ENCODE results near the gene SIPA1L3.
A peak's percentile ranks its signal among the peaks of the same experiment; 100 is the strongest.

Gene SIPA1L3

GRCh38 chr19:37936886-37937285 is 29.9 kb downstream of the SIPA1L3 start:
- H3K27ac ChIP-seq (replicated peaks; ENCODE audit: low read length), result no peak overlapping the region
- DNase-seq (ENCODE audit: low spot score), result no peak

GRCh38 chr19:37938353-37938752 is 31.3 kb downstream of the SIPA1L3 start:
- Histone ChIP-seq H2BK5ac (ENCODE audit: low read length) (no peak overlapping the region), H3K4me2 (ENCODE audit: insufficient read depth, low read length, poor library complexity, severe bottlenecking) (no peak overlapping the region), H2AK5ac (ENCODE audit: low read depth, low read length) (no peak overlapping the region), H3K79me1 (ENCODE audit: low read depth, low read length) (peaks cover 6% of the 10 kb centered on the region), H3K4me1 (ENCODE audit: control insufficient read depth in 2 of 2, insufficient read depth in 1 of 2, low read depth in 1 of 2, low read length in 2 of 2) (peaks cover 8 to 14% of the 10 kb centered on the region in 2 donors), H3K18ac (ENCODE audit: low read length) (no peak overlapping the region), H3K27me3 (ENCODE audit: control insufficient read depth in 3 of 3, insufficient read depth in 3 of 3, low read depth in 1 of 3, low read length in 3 of 3) (no peaks in the 10 kb centered on the region), H2AFZ (ENCODE audit: low read length) (no peak overlapping the region), H4K8ac (ENCODE audit: low read depth, low read length) (no peak overlapping the region), H3K23ac (ENCODE audit: low read depth, low read length, poor library complexity) (no peak overlapping the region), H2BK120ac (ENCODE audit: low read depth, low read length) (no peak overlapping the region), H3K14ac (ENCODE audit: low read length) (no peak overlapping the region), H3K27ac (replicated peaks; ENCODE audit: low read length) (no peak overlapping the region), H4K91ac (ENCODE audit: low read depth, low read length, poor library complexity) (no peak overlapping the region), H2BK15ac (ENCODE audit: low read length) (no peak overlapping the region), H3K9ac (ENCODE audit: low read depth, low read length, poor library complexity) (no peak overlapping the region), H3K36me3 (replicated peaks in 1 of 2; ENCODE audit: control insufficient read depth in 2 of 2, insufficient read depth in 2 of 2, low read length in 2 of 2) (peaks cover 2 to 14% of the 10 kb centered on the region in 2 donors), H3K9me3 (replicated peaks in 1 of 2; ENCODE audit: control insufficient read depth in 2 of 2, insufficient read depth in 1 of 2, low read depth in 1 of 2, low read length in 2 of 2) (peaks cover 8 to 21% of the 10 kb centered on the region in 2 donors), H2BK12ac (ENCODE audit: low read length) (no peak overlapping the region), H3K4ac (ENCODE audit: low read length) (no peak overlapping the region), H3K4me3 (ENCODE audit: low read length in 2 of 2) (no peak overlapping the region)
- no CpG with 5 or more reads among the region's 1 CpG for WGBS, 2 donors (ENCODE audit: extremely low coverage in 2 of 2, insufficient read length in 2 of 2, insufficient replicate concordance in 1 of 2)
- DNase-seq (ENCODE audit: low spot score), result no peak

More at GRCh38 chr19:37936886-37937285, 29.9 kb downstream of the SIPA1L3 start:
- Histone ChIP-seq H4K8ac (ENCODE audit: low read depth, low read length) (no peak overlapping the region), H3K4me2 (ENCODE audit: insufficient read depth, low read length, poor library complexity, severe bottlenecking) (no peak overlapping the region), H2BK120ac (ENCODE audit: low read depth, low read length) (no peak overlapping the region), H3K9me3 (replicated peaks in 1 of 2; ENCODE audit: control insufficient read depth in 2 of 2, insufficient read depth in 1 of 2, low read depth in 1 of 2, low read length in 2 of 2) (peaks cover 8 to 21% of the 10 kb centered on the region in 2 donors), H3K18ac (ENCODE audit: low read length) (no peak overlapping the region), H2BK12ac (ENCODE audit: low read length) (no peak overlapping the region), H2AK5ac (ENCODE audit: low read depth, low read length) (no peak overlapping the region), H3K4ac (ENCODE audit: low read length) (no peak overlapping the region), H3K4me1 (ENCODE audit: control insufficient read depth in 2 of 2, insufficient read depth in 1 of 2, low read depth in 1 of 2, low read length in 2 of 2) (peaks cover 16 to 22% of the 10 kb centered on the region in 2 donors), H3K36me3 (replicated peaks in 1 of 2; ENCODE audit: control insufficient read depth in 2 of 2, insufficient read depth in 2 of 2, low read length in 2 of 2) (peaks cover 2 to 13% of the 10 kb centered on the region in 2 donors), H3K23ac (ENCODE audit: low read depth, low read length, poor library complexity) (no peak overlapping the region), H2BK5ac (ENCODE audit: low read length) (no peak overlapping the region), H3K9ac (ENCODE audit: low read depth, low read length, poor library complexity) (no peak overlapping the region), H3K4me3 (ENCODE audit: low read length in 2 of 2) (no peak overlapping the region), H3K14ac (ENCODE audit: low read length) (no peak overlapping the region), H3K79me1 (ENCODE audit: low read depth, low read length) (peaks cover 6% of the 10 kb centered on the region), H3K27me3 (ENCODE audit: control insufficient read depth in 3 of 3, insufficient read depth in 3 of 3, low read depth in 1 of 3, low read length in 3 of 3) (no peaks in the 10 kb centered on the region), H2AFZ (ENCODE audit: low read length) (no peak overlapping the region), H2BK15ac (ENCODE audit: low read length) (no peak overlapping the region), H4K91ac (ENCODE audit: low read depth, low read length, poor library complexity) (no peak overlapping the region)
- WGBS, 2 donors (ENCODE audit: extremely low coverage in 2 of 2, insufficient read length in 2 of 2, insufficient replicate concordance in 1 of 2), result no CpG with 5 or more reads among the region's 2 CpGs

- Histone ChIP-seq H3K4me1 (ENCODE audit: control insufficient read depth in 2 of 2, insufficient read depth in 1 of 2, low read depth in 1 of 2, low read length in 2 of 2) (peaks cover 7 to 8% of the 10 kb centered on the region in 2 donors), H3K23ac (ENCODE audit: low read depth, low read length, poor library complexity) (no peak overlapping the region), H3K27ac (replicated peaks; ENCODE audit: low read length) (no peak overlapping the region), H3K9ac (ENCODE audit: low read depth, low read length, poor library complexity) (no peak overlapping the region), H2BK12ac (ENCODE audit: low read length) (no peak overlapping the region), H3K18ac (ENCODE audit: low read length) (no peak overlapping the region), H2BK120ac (ENCODE audit: low read depth, low read length) (no peak overlapping the region), H3K9me3 (replicated peaks in 1 of 2; ENCODE audit: control insufficient read depth in 2 of 2, insufficient read depth in 1 of 2, low read depth in 1 of 2, low read length in 2 of 2) (peaks cover 2 to 14% of the 10 kb centered on the region in 2 donors), H2BK15ac (ENCODE audit: low read length) (no peak overlapping the region), H3K27me3 (ENCODE audit: control insufficient read depth in 3 of 3, insufficient read depth in 3 of 3, low read depth in 1 of 3, low read length in 3 of 3) (no peaks in the 10 kb centered on the region), H3K4me3 (ENCODE audit: low read length in 2 of 2) (no peak overlapping the region), H3K79me1 (ENCODE audit: low read depth, low read length) (peaks cover 2% of the 10 kb centered on the region), H3K4me2 (ENCODE audit: insufficient read depth, low read length, poor library complexity, severe bottlenecking) (no peak overlapping the region), H2BK5ac (ENCODE audit: low read length) (no peak overlapping the region), H3K36me3 (replicated peaks in 1 of 2; ENCODE audit: control insufficient read depth in 2 of 2, insufficient read depth in 2 of 2, low read length in 2 of 2) (peaks cover 0 to 8% of the 10 kb centered on the region in 2 donors), H3K14ac (ENCODE audit: low read length) (no peak overlapping the region), H2AK5ac (ENCODE audit: low read depth, low read length) (no peak overlapping the region), H2AFZ (ENCODE audit: low read length) (no peak overlapping the region), H3K4ac (ENCODE audit: low read length) (no peak overlapping the region), H4K91ac (ENCODE audit: low read depth, low read length, poor library complexity) (no peak overlapping the region), H4K8ac (ENCODE audit: low read depth, low read length) (no peak overlapping the region)
- no peak for DNase-seq (ENCODE audit: low spot score)
- WGBS, 2 donors (ENCODE audit: extremely low coverage in 2 of 2, insufficient read length in 2 of 2, insufficient replicate concordance in 1 of 2), result no CpG with 5 or more reads among the region's 12 CpGs
Measured at GRCh38 chr19:37941782-37942515, 34.9 kb downstream of the SIPA1L3 start.

GRCh38 chr19:37942516-37942902 is 35.5 kb downstream of the SIPA1L3 start:
- no peak for DNase-seq (ENCODE audit: low spot score)
- Histone ChIP-seq H2AFZ (ENCODE audit: low read length) (no peak overlapping the region), H3K9ac (ENCODE audit: low read depth, low read length, poor library complexity) (peak overlapping the region; percentile 25), H3K79me1 (ENCODE audit: low read depth, low read length) (peaks cover 2% of the 10 kb centered on the region), H3K27me3 (ENCODE audit: control insufficient read depth in 3 of 3, insufficient read depth in 3 of 3, low read depth in 1 of 3, low read length in 3 of 3) (no peaks in the 10 kb centered on the region), H2BK12ac (ENCODE audit: low read length) (no peak overlapping the region), H4K91ac (ENCODE audit: low read depth, low read length, poor library complexity) (no peak overlapping the region), H3K23ac (ENCODE audit: low read depth, low read length, poor library complexity) (no peak overlapping the region), H4K8ac (ENCODE audit: low read depth, low read length) (no peak overlapping the region), H3K14ac (ENCODE audit: low read length) (no peak overlapping the region), H3K18ac (ENCODE audit: low read length) (no peak overlapping the region), H3K4me2 (ENCODE audit: insufficient read depth, low read length, poor library complexity, severe bottlenecking) (no peak overlapping the region), H2BK15ac (ENCODE audit: low read length) (no peak overlapping the region), H2BK5ac (ENCODE audit: low read length) (no peak overlapping the region), H3K4me3 (ENCODE audit: low read length in 2 of 2) (no peak overlapping the region), H3K4me1 (ENCODE audit: control insufficient read depth in 2 of 2, insufficient read depth in 1 of 2, low read depth in 1 of 2, low read length in 2 of 2) (peaks cover 7 to 8% of the 10 kb centered on the region in 2 donors), H3K27ac (replicated peaks; ENCODE audit: low read length) (no peak overlapping the region), H2BK120ac (ENCODE audit: low read depth, low read length) (no peak overlapping the region), H2AK5ac (ENCODE audit: low read depth, low read length) (no peak overlapping the region), H3K36me3 (replicated peaks in 1 of 2; ENCODE audit: control insufficient read depth in 2 of 2, insufficient read depth in 2 of 2, low read length in 2 of 2) (peaks cover 0 to 8% of the 10 kb centered on the region in 2 donors), H3K9me3 (replicated peaks in 1 of 2; ENCODE audit: control insufficient read depth in 2 of 2, insufficient read depth in 1 of 2, low read depth in 1 of 2, low read length in 2 of 2) (peaks cover 2 to 11% of the 10 kb centered on the region in 2 donors), H3K4ac (ENCODE audit: low read length) (no peak overlapping the region)
- WGBS, 2 donors (ENCODE audit: extremely low coverage in 2 of 2, insufficient read length in 2 of 2, insufficient replicate concordance in 1 of 2), result no CpG with 5 or more reads among the region's 6 CpGs

All from neuronal stem cell (in vitro differentiated cells).